Neural cell (in vitro differentiated cells): ENCODE measurements around the gene TIGD6. TPM values are rescaled to one million over a fixed set of nuclear protein-coding genes. Genes with fewer than 3 reads are reported as not detected.

Experiments
- H2AFZ ChIP-seq: fragments of 200-600, 300-800 bp; sonication (generic), shearing (Covaris generic); 2 replicates; pipeline ENCODE4 v1.6.0; 2014; ENCODE audit warnings: low read depth, mild to moderate bottlenecking, antibody characterized with exemption, low read length, moderate library complexity
- H3F3A ChIP-seq: fragments of 200-600 bp; shearing (Covaris generic); 2 replicates; pipeline ENCODE4 v1.6.1; 2016; ENCODE audit warnings: mild to moderate bottlenecking, moderate library complexity, mixed read lengths, antibody characterized with exemption, low read length; ENCODE audit not compliant: insufficient read depth, poor library complexity, severe bottlenecking
- H3K27ac ChIP-seq: fragments of 200-600, 300-800 bp; sonication (generic), shearing (Covaris generic); 2 replicates; pipeline ENCODE4 v1.5.1; 2014; ENCODE audit warnings: mild to moderate bottlenecking, low read length, moderate library complexity
- H3K27me3 ChIP-seq: fragments of 300-800, 200-600 bp; sonication (generic), shearing (Covaris generic); 2 replicates; pipeline ENCODE4 v1.6.0; 2014; ENCODE audit warnings: mild to moderate bottlenecking, low read depth, low read length, moderate library complexity; ENCODE audit not compliant: insufficient read depth
- H3K36me3 ChIP-seq: fragments of 300-800, 200-600 bp; sonication (generic), shearing (Covaris generic); 2 replicates; pipeline ENCODE4 v1.5.1; 2014; ENCODE audit warnings: mild to moderate bottlenecking, antibody characterized with exemption, low read length, moderate library complexity; ENCODE audit not compliant: insufficient read depth
- H3K4me2 ChIP-seq: fragments of 300-800, 200-600 bp; sonication (generic), shearing (Covaris generic); 2 replicates; pipeline ENCODE4 v1.6.0; 2014; ENCODE audit warnings: mild to moderate bottlenecking, low read length
- H3K4me3 ChIP-seq: fragments of 300-800, 200-600 bp; sonication (generic), shearing (Covaris generic); 2 replicates; pipeline ENCODE4 v1.5.1; 2014; ENCODE audit warnings: mild to moderate bottlenecking, low read length, moderate library complexity
- H3K79me2 ChIP-seq: fragments of 200-600 bp; shearing (Covaris generic); replicated peaks from 2 replicates; pipeline ENCODE4 v1.6.0; 2014; ENCODE audit warnings: mild to moderate bottlenecking, low read length, moderate library complexity; ENCODE audit not compliant: insufficient read depth
- H3K9ac ChIP-seq: fragments of 300-800, 200-600 bp; sonication (generic), shearing (Covaris generic); 2 replicates; pipeline ENCODE4 v1.6.1; 2016; ENCODE audit warnings: mild to moderate bottlenecking, low read length, mixed read lengths
- H3K9me2 ChIP-seq: fragments of 200-600 bp; shearing (Covaris generic); 2 replicates; pipeline ENCODE4 v1.6.1; 2016; ENCODE audit warnings: mild to moderate bottlenecking, low read length, mixed read lengths; ENCODE audit not compliant: insufficient read depth
- H3K9me3 ChIP-seq: fragments of 200-600, 300-800 bp; sonication (generic), shearing (Covaris generic); 2 replicates; pipeline ENCODE4 v1.6.1; 2016; ENCODE audit warnings: mild to moderate bottlenecking, mixed run types, low read length, moderate library complexity, mixed read lengths
- H4K20me1 ChIP-seq: fragments of 200-600 bp; shearing (Covaris generic); 2 replicates; pipeline ENCODE4 v1.6.1; 2016; ENCODE audit warnings: mild to moderate bottlenecking, mixed run types; ENCODE audit not compliant: insufficient read depth
- EP300 ChIP-seq: fragments of 450-650 bp; conservative IDR thresholded peaks from 2 replicates; pipeline ENCODE4 v1.6.1; 2014; ENCODE audit warnings: antibody characterized with exemption, mild to moderate bottlenecking, moderate library complexity; ENCODE audit not compliant: poor library complexity, severe bottlenecking
- EZH2 ChIP-seq: fragments of 200-600, 300-800 bp; shearing (Covaris generic), sonication (generic); IDR thresholded peaks from 2 replicates; pipeline ENCODE4 v1.6.1; 2014; ENCODE audit warnings: antibody characterized with exemption, low read length, borderline replicate concordance, mild to moderate bottlenecking; ENCODE audit not compliant: insufficient read depth, poor library complexity, severe bottlenecking
- MXI1 ChIP-seq: fragments of 450-650 bp; conservative IDR thresholded peaks from 2 replicates; pipeline ENCODE4 v1.6.1; 2014; ENCODE audit warnings: antibody characterized with exemption, mild to moderate bottlenecking; ENCODE audit not compliant: poor library complexity, severe bottlenecking
- POLR2AphosphoS5 ChIP-seq: IDR thresholded peaks from 2 replicates; pipeline ENCODE4 v1.6.1; 2012
- RAD21 ChIP-seq: fragments of 450-650 bp; conservative IDR thresholded peaks from 2 replicates; pipeline ENCODE4 v1.6.1; 2014; ENCODE audit warnings: antibody characterized with exemption, mild to moderate bottlenecking, moderate library complexity
- SMC3 ChIP-seq: fragments of 450-650 bp; conservative IDR thresholded peaks from 2 replicates; pipeline ENCODE4 v1.6.1; 2014; ENCODE audit warnings: antibody characterized with exemption, mild to moderate bottlenecking, moderate library complexity; ENCODE audit not compliant: poor library complexity
- TAF1 ChIP-seq: IDR thresholded peaks from 2 replicates; pipeline ENCODE4 v1.6.1; 2012; ENCODE audit warnings: low read depth
- polyA plus RNA-seq: library from polyadenylated mRNA; depleted of rRNA; stranded (reverse); fragments of >200 nt; gene quantifications from 2 replicates; pipeline ENCODE4 v1.2.3, GENCODE V29; 2014
- TF ChIP-seq, protein P1 (sequence below): IDR thresholded peaks from 2 replicates; pipeline ENCODE4 v1.6.1; 2012; ENCODE audit warnings: borderline replicate concordance
- TF ChIP-seq, protein P2 (sequence below): fragments of 450-650 bp; IDR thresholded peaks from 2 replicates; pipeline ENCODE4 v1.5.1; 2014; ENCODE audit warnings: antibody characterized with exemption, mild to moderate bottlenecking, moderate library complexity; ENCODE audit not compliant: poor library complexity, severe bottlenecking

The TIGD6 gene
- polyA plus RNA-seq, 1 donor from 2014 or later, result 6.5 TPM

DNA sequence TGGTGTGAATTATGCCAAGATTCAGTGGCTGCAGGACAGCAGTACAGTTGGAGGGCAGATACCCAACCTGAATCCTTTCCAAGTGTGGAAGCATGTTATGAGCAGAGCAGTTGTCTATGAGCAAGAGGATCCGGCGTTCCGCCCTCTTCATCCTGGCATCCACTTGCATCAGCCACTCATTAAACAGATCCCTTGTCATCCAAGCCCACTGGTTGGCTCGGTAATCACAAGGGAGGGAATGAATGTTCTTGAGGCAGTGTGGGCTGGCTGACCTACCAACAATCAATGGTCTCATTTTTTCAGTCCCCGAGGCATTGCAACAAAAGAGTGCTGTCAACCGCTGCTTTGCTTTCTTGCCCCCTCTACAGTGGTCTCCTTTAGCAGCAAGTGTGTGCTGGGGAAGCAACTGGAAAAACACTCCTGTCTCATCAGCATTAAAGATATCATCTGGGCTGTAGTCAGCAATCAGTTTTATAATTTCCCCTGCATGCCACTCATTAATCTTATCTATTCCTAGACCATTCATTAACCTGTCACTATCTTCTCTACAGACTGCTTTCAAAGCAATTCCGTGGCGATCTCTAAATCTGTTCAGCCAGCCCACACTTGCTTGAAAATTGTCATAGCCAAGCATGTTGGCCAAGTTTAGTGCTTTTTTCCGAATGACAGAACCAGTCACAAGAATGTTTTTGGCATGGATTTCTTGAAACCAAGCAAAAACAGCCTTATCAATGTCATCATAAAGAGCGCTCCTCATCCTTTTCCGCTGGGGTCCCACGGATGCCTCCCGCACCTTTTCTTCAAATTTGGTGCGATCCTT lies 4.9 kb downstream of the TIGD6 start:
- H3K36me3 ChIP-seq, result no peaks in the 10 kb centered on the region
- no peaks in the 10 kb centered on the region for H3K27me3 ChIP-seq
- no peaks in the 10 kb centered on the region for H3K9me3 ChIP-seq
- no peak overlapping the region for H3K27ac ChIP-seq
- no peak overlapping the region for H3K9ac ChIP-seq
- H4K20me1 ChIP-seq, result no peaks in the 10 kb centered on the region
- H3K9me2 ChIP-seq, result no peaks in the 10 kb centered on the region
- no peaks in the 10 kb centered on the region for H3K79me2 ChIP-seq
- H3F3A ChIP-seq, result no peaks in the 10 kb centered on the region
- no peak for TF ChIP-seq POLR2AphosphoS5
- TF ChIP-seq EP300, result no peak
- no peak for TF ChIP-seq TAF1
- TF ChIP-seq MXI1, result no peak
- TF ChIP-seq, protein P1, sequence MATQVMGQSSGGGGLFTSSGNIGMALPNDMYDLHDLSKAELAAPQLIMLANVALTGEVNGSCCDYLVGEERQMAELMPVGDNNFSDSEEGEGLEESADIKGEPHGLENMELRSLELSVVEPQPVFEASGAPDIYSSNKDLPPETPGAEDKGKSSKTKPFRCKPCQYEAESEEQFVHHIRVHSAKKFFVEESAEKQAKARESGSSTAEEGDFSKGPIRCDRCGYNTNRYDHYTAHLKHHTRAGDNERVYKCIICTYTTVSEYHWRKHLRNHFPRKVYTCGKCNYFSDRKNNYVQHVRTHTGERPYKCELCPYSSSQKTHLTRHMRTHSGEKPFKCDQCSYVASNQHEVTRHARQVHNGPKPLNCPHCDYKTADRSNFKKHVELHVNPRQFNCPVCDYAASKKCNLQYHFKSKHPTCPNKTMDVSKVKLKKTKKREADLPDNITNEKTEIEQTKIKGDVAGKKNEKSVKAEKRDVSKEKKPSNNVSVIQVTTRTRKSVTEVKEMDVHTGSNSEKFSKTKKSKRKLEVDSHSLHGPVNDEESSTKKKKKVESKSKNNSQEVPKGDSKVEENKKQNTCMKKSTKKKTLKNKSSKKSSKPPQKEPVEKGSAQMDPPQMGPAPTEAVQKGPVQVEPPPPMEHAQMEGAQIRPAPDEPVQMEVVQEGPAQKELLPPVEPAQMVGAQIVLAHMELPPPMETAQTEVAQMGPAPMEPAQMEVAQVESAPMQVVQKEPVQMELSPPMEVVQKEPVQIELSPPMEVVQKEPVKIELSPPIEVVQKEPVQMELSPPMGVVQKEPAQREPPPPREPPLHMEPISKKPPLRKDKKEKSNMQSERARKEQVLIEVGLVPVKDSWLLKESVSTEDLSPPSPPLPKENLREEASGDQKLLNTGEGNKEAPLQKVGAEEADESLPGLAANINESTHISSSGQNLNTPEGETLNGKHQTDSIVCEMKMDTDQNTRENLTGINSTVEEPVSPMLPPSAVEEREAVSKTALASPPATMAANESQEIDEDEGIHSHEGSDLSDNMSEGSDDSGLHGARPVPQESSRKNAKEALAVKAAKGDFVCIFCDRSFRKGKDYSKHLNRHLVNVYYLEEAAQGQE, result no peak
- TF ChIP-seq EZH2, result no peak
- TF ChIP-seq RAD21, result no peak
- TF ChIP-seq SMC3, result no peak
- TF ChIP-seq, protein P2, sequence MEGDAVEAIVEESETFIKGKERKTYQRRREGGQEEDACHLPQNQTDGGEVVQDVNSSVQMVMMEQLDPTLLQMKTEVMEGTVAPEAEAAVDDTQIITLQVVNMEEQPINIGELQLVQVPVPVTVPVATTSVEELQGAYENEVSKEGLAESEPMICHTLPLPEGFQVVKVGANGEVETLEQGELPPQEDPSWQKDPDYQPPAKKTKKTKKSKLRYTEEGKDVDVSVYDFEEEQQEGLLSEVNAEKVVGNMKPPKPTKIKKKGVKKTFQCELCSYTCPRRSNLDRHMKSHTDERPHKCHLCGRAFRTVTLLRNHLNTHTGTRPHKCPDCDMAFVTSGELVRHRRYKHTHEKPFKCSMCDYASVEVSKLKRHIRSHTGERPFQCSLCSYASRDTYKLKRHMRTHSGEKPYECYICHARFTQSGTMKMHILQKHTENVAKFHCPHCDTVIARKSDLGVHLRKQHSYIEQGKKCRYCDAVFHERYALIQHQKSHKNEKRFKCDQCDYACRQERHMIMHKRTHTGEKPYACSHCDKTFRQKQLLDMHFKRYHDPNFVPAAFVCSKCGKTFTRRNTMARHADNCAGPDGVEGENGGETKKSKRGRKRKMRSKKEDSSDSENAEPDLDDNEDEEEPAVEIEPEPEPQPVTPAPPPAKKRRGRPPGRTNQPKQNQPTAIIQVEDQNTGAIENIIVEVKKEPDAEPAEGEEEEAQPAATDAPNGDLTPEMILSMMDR, result no peak
- no peak overlapping the region for H3K4me2 ChIP-seq
- no peak overlapping the region for H2AFZ ChIP-seq
- no peak overlapping the region for H3K4me3 ChIP-seq

DNA sequence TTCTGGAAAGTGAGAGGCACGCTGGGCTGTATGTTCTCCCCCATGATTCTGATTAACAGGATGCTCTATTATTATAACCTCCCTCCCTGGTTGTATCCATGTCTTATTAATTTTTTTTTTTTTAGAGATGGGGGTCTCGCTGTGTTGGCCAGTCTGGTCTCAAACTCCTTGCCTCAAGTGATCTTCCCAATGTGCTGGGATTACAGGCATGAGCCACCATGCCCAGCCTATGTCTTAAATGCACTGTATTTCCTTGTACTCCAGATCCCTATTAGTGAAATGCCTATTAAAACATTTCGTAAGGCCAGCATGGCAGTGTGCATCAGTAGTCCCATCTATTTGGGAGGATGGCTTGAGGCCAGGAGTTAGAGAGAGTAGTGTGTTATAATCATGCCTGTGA lies 7.0 kb downstream of the TIGD6 start:
- Histone ChIP-seq H3K9me2 (no peaks in the 10 kb centered on the region), H3K27me3 (no peaks in the 10 kb centered on the region), H3K9ac (no peak overlapping the region), H3K27ac (no peak overlapping the region), H3K4me2 (no peak overlapping the region), H3K79me2 (no peaks in the 10 kb centered on the region), H3K36me3 (no peaks in the 10 kb centered on the region), H3K9me3 (no peaks in the 10 kb centered on the region), H2AFZ (no peak overlapping the region), H3F3A (no peaks in the 10 kb centered on the region), H4K20me1 (no peaks in the 10 kb centered on the region), H3K4me3 (no peak overlapping the region)
- TF ChIP-seq TAF1 (no peak), POLR2AphosphoS5 (no peak), EZH2 (no peak), EP300 (no peak), RAD21 (no peak)
- TF ChIP-seq, protein P1, result no peak
- TF ChIP-seq, protein P2, result no peak
